Heart left ventricle (tissue), 16 donors: ENCODE data around the gene TAF1B. TPM values are rescaled to one million over a fixed set of nuclear protein-coding genes. Genes with fewer than 3 reads are reported as not detected.

ENCODE experiments used
- ATAC-seq, 4 donors: fragments of 200-7000 bp; cut with Tn5 transposase; one replicate each; pipeline ENCODE4 v1.9.1; 2020 to 2022; ENCODE audit warnings: moderate library complexity in 4 of 4, mild to moderate bottlenecking in 3 of 4, moderate number of reproducible peaks in 1 of 4
- DNase-seq, 5 donors: peaks; one replicate each; pipeline ENCODE4 v3.0.0-alpha.2; 2020
- H3K27ac ChIP-seq, 12 donors: fragments of 200-600 bp; sonication (generic) in 4 of 12; one replicate each; pipeline versions ENCODE4 v1.5.0 to v1.8.0; 2016 to 2022; ENCODE audit warnings: mild to moderate bottlenecking in 2 of 12
- H3K27me3 ChIP-seq, 9 donors: fragments of 200-600 bp; sonication (generic) in 2 of 9; one replicate each; pipeline versions ENCODE4 v1.5.1 to v1.8.0; 2016 to 2022; ENCODE audit warnings: mild to moderate bottlenecking in 3 of 9
- H3K36me3 ChIP-seq, 9 donors: fragments of 200-600 bp; sonication (generic) in 2 of 9; one replicate each; pipeline versions ENCODE4 v1.5.0 to v1.8.0; 2018 to 2022; ENCODE audit warnings: mild to moderate bottlenecking in 2 of 9
- H3K4me1 ChIP-seq, 12 donors: fragments of 200-600 bp; sonication (generic) in 4 of 12; one replicate each; pipeline versions ENCODE4 v1.5.0 to v1.8.0; 2016 to 2022; ENCODE audit warnings: mild to moderate bottlenecking in 3 of 12
- H3K4me3 ChIP-seq, 12 donors: fragments of 200-600 bp; sonication (generic) in 4 of 12; one replicate each; pipeline versions ENCODE4 v1.5.0 to v1.8.0; 2017 to 2022; ENCODE audit warnings: mild to moderate bottlenecking in 9 of 12, moderate library complexity in 4 of 12
- H3K9me3 ChIP-seq, 12 donors: fragments of 200-600 bp; sonication (generic) in 4 of 12; one replicate each; pipeline versions ENCODE4 v1.5.0 to v1.8.0; 2016 to 2022; ENCODE audit warnings: mild to moderate bottlenecking in 1 of 12
- CTCF ChIP-seq, 12 donors: fragments of 200-600 bp; sonication (generic) in 4 of 12; IDR thresholded peaks; one replicate each; pipeline versions ENCODE4 v1.5.0 to v1.8.0; 2018 to 2022; ENCODE audit warnings: antibody characterized with exemption in 12 of 12, mild to moderate bottlenecking in 5 of 12
- POLR2A ChIP-seq, 2 donors: fragments of 450-650 bp; IDR thresholded peaks; one replicate each; pipeline ENCODE4 v1.6.1; 2017; ENCODE audit warnings: antibody characterized with exemption in 2 of 2, mild to moderate bottlenecking in 2 of 2, moderate library complexity in 2 of 2
- WGBS, 4 donors: extraction: QIAGEN DNeasy Blood & Tissue Kit in 2 of 4; methylation state at CpG; one replicate each; pipeline versions ENCODE4 v1.1.5 to v1.1.7; 2013 to 2018; 5-methylcytosine and 5-hydroxymethylcytosine counted together
- intact Hi-C, 10 donors: fragments of 100-400 bp; cut with DNase I; formaldehyde crosslinking; loops; one replicate each; pipeline versions ENCODE4 v1.11.1 to v1.14.2; 2022
- polyA plus RNA-seq, 2 donors: library from polyadenylated mRNA; stranded (reverse); fragments of 200-250 nt; gene quantifications; one replicate each; pipeline ENCODE4 v1.2.3, GENCODE V29; 2013
- total RNA-seq, 9 donors: library from RNA; depleted of rRNA in 2 of 9; stranded (reverse); fragments of >200 nt in 2 of 9; fragmentation: NEBNext Ultra II Directional in 3 of 9; extraction: Animal tissue kit (Norgen Biotek cat#: 25700) in 3 of 9; gene quantifications; one replicate each; pipeline versions ENCODE4 v1.1.0 to v1.2.4, GENCODE V29; 2016 to 2023
- donor health status: ischemic (EF 13 %, LVEDD 7.1; RV severe dilation, severe dysfunction).
- donor health status: healthy with polysubstance abuse.
- donor health status: DM: no; HTN: yes; CAD: no.
- donor health status: DM: no; HTN: no; CAD: no.
- donor health status: ischemic (EF 25% LVEDD 6.9; RV normal size, moderate dysfunction).
- donor health status: ischemic (EF 25% LVEDD 5.7; RV mildly dilated, moderate dysfunction).
- donor health status: healthy.
- donor health status: DM: yes; HTN: yes; CAD: no.
- donor health status: ischemic (EF 35%, LVEDD 5.7; RV mildly dilated, moderate dysfunction).
- donor health status: nonischemic (EF 11% LVEDD 7.7; RV severe dilation, severe dysfunction).
- donor health status: DM: yes; HTN: yes; CAD: no.
- donor health status: PGD.
- donor health status: ischemic (EF 29% LVEDD 5.4; RV normal size, mild dysfunction).
- donor health status: nonischemic (EF 23%, LVEDD 6.1; RV moderate dilation, normal function).

Gene TAF1B
- total and polyA plus RNA-seq, 11 donors = 1.1 to 13.9 (median 4.7) TPM

GRCh38 chr2:9807555-9808305 is 35.5 kb upstream of the TAF1B start:
- WGBS, 4 donors = 93 to 96% (median 94%) methylated on average over 13 of the region's 13 CpGs
- no peaks in the 10 kb centered on the region for H3K27me3 ChIP-seq
- no peaks in the 10 kb centered on the region for H3K36me3 ChIP-seq
- H3K9me3 ChIP-seq = no peaks in the 10 kb centered on the region
- ATAC-seq = no peak
- DNase-seq = no peak
- no peak overlapping the region for H3K27ac ChIP-seq
- no peak overlapping the region for H3K4me3 ChIP-seq
- intact Hi-C loops = loop anchor here in 2 of 10 donors (10.0 kb wide), 2 partner anchors 287 to 627 kb away; no protein-coding TSS in a partner anchor
- peaks cover 0 to 7% (median 0%) of the 10 kb centered on the region in 12 donors for H3K4me1 ChIP-seq
- TF ChIP-seq CTCF (IDR thresholded peaks at IDR 0.05) = no peak
- TF ChIP-seq POLR2A (IDR thresholded peaks at IDR 0.05) = no peak

GRCh38 chr2:9808334-9809063 is 34.8 kb upstream of the TAF1B start:
- Histone ChIP-seq H3K4me3 (no peak overlapping the region), H3K4me1 (peaks cover under 1 to 9% (median 4%) of the 10 kb centered on the region in 12 donors), H3K27ac (no peak overlapping the region), H3K27me3 (no peaks in the 10 kb centered on the region), H3K9me3 (no peaks in the 10 kb centered on the region), H3K36me3 (no peaks in the 10 kb centered on the region)
- intact Hi-C loops = loop anchor here in 2 of 10 donors (10.0 kb wide), 2 partner anchors 286 to 626 kb away; no protein-coding TSS in a partner anchor
- ATAC-seq (no peak), DNase-seq (no peak)
- TF ChIP-seq POLR2A (IDR thresholded peaks at IDR 0.05) = no peak
- TF ChIP-seq CTCF (IDR thresholded peaks at IDR 0.05) = no peak
- WGBS, 4 donors = 86 to 93% (median 89%) methylated on average over 4 to 19 of the region's 19 CpGs

- H3K9me3 ChIP-seq = no peaks in the 10 kb centered on the region
- TF ChIP-seq CTCF (IDR thresholded peaks at IDR 0.05) = no peak
- no peak for TF ChIP-seq POLR2A (IDR thresholded peaks at IDR 0.05)
- H3K4me1 ChIP-seq = peaks cover 3 to 13% (median 9%) of the 10 kb centered on the region in 12 donors
- intact Hi-C loops = loop anchor here in 2 of 10 donors (10.0 kb wide), 2 partner anchors 286 to 626 kb away; no protein-coding TSS in a partner anchor
- ATAC-seq = no peak
- H3K27ac ChIP-seq = no peak overlapping the region
- H3K4me3 ChIP-seq = no peak overlapping the region
- H3K36me3 ChIP-seq = no peaks in the 10 kb centered on the region
- no peak for DNase-seq
- 96 to 100% (median 99%) methylated on average over 2 to 4 of the region's 4 CpGs for WGBS, 4 donors
- no peaks in the 10 kb centered on the region for H3K27me3 ChIP-seq
Observed at GRCh38 chr2:9809064-9809356, 34.3 kb upstream of the TAF1B start.

- Histone ChIP-seq H3K9me3 (no peaks in the 10 kb centered on the region), H3K27me3 (no peaks in the 10 kb centered on the region), H3K4me3 (no peak overlapping the region), H3K4me1 (peaks cover 3 to 16% (median 11%) of the 10 kb centered on the region in 12 donors), H3K27ac (no peak overlapping the region), H3K36me3 (no peaks in the 10 kb centered on the region)
- TF ChIP-seq CTCF (IDR thresholded peaks at IDR 0.05) (no peak), POLR2A (IDR thresholded peaks at IDR 0.05) (no peak)
- DNase-seq (no peak), ATAC-seq (no peak)
- intact Hi-C loops = loop anchor here in 9 of 10 donors (5.0 to 10.0 kb wide), 8 partner anchors 143 to 625 kb away; partner anchors contain the start of gene GRHL1 (in 3 of the 9)
- WGBS, 4 donors = 86 to 97% (median 92%) methylated on average over 6 to 15 of the region's 15 CpGs
Observed at GRCh38 chr2:9809448-9810088, 33.7 kb upstream of the TAF1B start.
